GM12878 (cell line): ENCODE data around the gene MRPL44. TPM values are rescaled to one million over a fixed set of nuclear protein-coding genes. Genes with fewer than 3 reads are reported as not detected.
A peak's percentile ranks its signal among the peaks of the same experiment; 100 is the strongest.

Experiments
- ATF7 ChIP-seq: fragments of 450-650 bp; IDR thresholded peaks from 2 replicates; pipeline ENCODE4 v1.6.1; 2016; ENCODE audit warnings: low read depth, mild to moderate bottlenecking
- BHLHE40 ChIP-seq, 2 experiments: fragments of 450-650 bp in 1 of 2; IDR thresholded peaks; 2 replicates each; pipeline ENCODE4 v1.6.1; 2011 to 2017; ENCODE audit warnings: low read depth in 2 of 2, borderline replicate concordance in 1 of 2, improper control_type of control experiment in 1 of 2, low read length in 1 of 2, mild to moderate bottlenecking in 1 of 2
- BMI1 ChIP-seq: fragments of 450-650 bp; IDR thresholded peaks from 2 replicates; pipeline ENCODE4 v1.6.1; 2016; ENCODE audit warnings: mild to moderate bottlenecking, moderate library complexity, borderline replicate concordance
- DPF2 ChIP-seq: fragments of 450-650 bp; IDR thresholded peaks from 2 replicates; pipeline ENCODE4 v1.6.1; 2017; ENCODE audit warnings: mild to moderate bottlenecking
- IKZF2 ChIP-seq, 2 experiments: fragments of 450-650 bp; IDR thresholded peaks; 2 replicates each; pipeline ENCODE4 v1.6.1; 2017; ENCODE audit warnings: mild to moderate bottlenecking in 2 of 2, moderate library complexity in 2 of 2
- JUND ChIP-seq: IDR thresholded peaks from 2 replicates; pipeline ENCODE4 v1.6.1; 2012; ENCODE audit warnings: low read depth, mild to moderate bottlenecking, low read length, improper control_type of control experiment, moderate library complexity
- MTA3 ChIP-seq: IDR thresholded peaks from 2 replicates; pipeline ENCODE4 v1.6.1; 2012; ENCODE audit warnings: low read length, inconsistent platforms, borderline replicate concordance
- NBN ChIP-seq: fragments of 450-650 bp; IDR thresholded peaks from 2 replicates; pipeline ENCODE4 v1.6.1; 2016
- PML ChIP-seq: IDR thresholded peaks from 2 replicates; pipeline ENCODE4 v1.6.1; 2012; ENCODE audit warnings: low read length, inconsistent platforms
- POLR2AphosphoS5 ChIP-seq: IDR thresholded peaks from 2 replicates; pipeline ENCODE4 v1.6.1; 2011; ENCODE audit warnings: mild to moderate bottlenecking, low read length, inconsistent platforms
- RAD21 ChIP-seq: IDR thresholded peaks from 2 replicates; pipeline ENCODE4 v1.6.1; 2011; ENCODE audit warnings: mild to moderate bottlenecking, low read depth, low read length, moderate library complexity; ENCODE audit not compliant: insufficient read depth
- SIN3A ChIP-seq: IDR thresholded peaks from 2 replicates; pipeline ENCODE4 v1.6.1; 2012; ENCODE audit warnings: low read depth, low read length, improper control_type of control experiment
- SMAD1 ChIP-seq: fragments of 450-650 bp; IDR thresholded peaks from 2 replicates; pipeline ENCODE4 v1.6.1; 2018; ENCODE audit warnings: mild to moderate bottlenecking, low read depth; ENCODE audit not compliant: partially characterized antibody
- STAT3 ChIP-seq: IDR thresholded peaks from 2 replicates; pipeline ENCODE4 v1.6.1; 2011; ENCODE audit warnings: low read depth, low read length, improper control_type of control experiment
- YBX1 ChIP-seq: fragments of 450-650 bp; IDR thresholded peaks from 2 replicates; pipeline ENCODE4 v1.6.1; 2016; ENCODE audit warnings: antibody characterized with exemption
- polyA plus RNA-seq, 11 experiments: library from polyadenylated mRNA; depleted of rRNA in 4 of 11; unstranded in 6 of 11; stranded (reverse) in 5 of 11; fragments of >200 nt; fragmentation: Nextera tagmentation in 4 of 11; fragmentation: Illumina TruSeq in 1 of 11; extraction: Ambion mirVana in 4 of 11; extraction: Trizol in 1 of 11; gene quantifications; 1 replicate in 1 of 11; 2 replicates in 10 of 11; pipeline versions ENCODE4 v1.2.1 to v1.2.3, GENCODE V29; 2011 to 2016; ENCODE audit warnings: inconsistent platforms in 2 of 11, missing spikeins in 2 of 11, low read depth in 1 of 11
- total RNA-seq, 4 experiments: library from RNA; depleted of rRNA in 3 of 4; stranded (reverse); fragments of >200 nt in 3 of 4; fragmentation: Illumina TruSeq in 1 of 4; extraction: Trizol in 1 of 4; gene quantifications; 2 replicates each; pipeline versions ENCODE4 v1.2.1 to v1.2.3, GENCODE V29; 2013 to 2021
- TF ChIP-seq, protein P1 (sequence below): fragments of 450-650 bp; formaldehyde crosslinking; IDR thresholded peaks from 2 replicates; pipeline ENCODE4 v1.4.0; 2020; ENCODE audit warnings: mild to moderate bottlenecking, moderate library complexity

MRPL44 gene
- total and polyA plus RNA-seq, 10 of the 15 experiments (the other 5 are each of a cell fraction or from before 2014, with no cell fraction given) = 18.3 to 44.3 (median 37.5) TPM

DNA sequence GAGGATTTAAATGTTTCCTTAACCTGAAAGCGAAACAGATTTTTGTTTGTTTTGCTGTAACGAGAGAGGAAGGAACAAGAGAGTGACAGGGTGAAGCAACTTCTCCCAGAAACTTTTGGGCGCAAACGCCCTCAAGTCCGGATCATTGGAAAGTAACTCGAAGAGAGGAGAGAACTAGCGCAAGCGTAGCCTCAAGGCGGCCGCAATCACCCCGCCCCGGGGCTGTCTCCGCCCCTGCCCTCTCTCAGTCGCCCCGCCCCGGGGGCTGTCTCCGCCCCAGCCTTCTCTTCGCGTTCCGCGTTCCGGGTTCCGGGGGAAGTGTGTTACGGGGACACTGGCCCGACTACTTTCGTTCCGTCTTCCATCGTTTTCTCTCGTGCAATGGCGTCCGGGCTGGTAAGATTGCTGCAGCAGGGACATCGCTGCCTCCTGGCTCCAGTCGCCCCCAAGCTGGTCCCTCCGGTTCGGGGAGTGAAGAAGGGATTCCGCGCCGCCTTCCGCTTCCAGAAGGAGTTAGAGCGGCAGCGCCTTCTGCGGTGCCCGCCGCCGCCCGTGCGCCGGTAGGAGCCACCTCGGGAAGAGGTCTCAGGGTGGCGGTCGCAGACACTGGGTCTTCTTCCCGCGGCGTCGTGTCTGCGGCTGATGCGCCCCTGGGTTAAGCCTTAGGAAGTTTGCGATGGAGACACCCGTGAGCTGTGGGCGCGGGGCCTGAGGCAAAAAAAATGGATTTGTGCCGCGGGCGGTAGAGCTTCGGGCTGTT lies at the start of gene MRPL44 (continued):
- TF ChIP-seq POLR2AphosphoS5 (peak; percentile 93), BMI1 (no peak; the same call in 1 of the 2 replicates), YBX1 (no peak), ATF7 (0 out of 2 replicates have a peak, but pooled peaks have one; percentile 36), BHLHE40 (IDR thresholded peaks at IDR 0.05; ENCODE audit: borderline replicate concordance in 1 of 2, low read depth in 2 of 2, low read length in 1 of 2) (peak; percentile 87 to 90), STAT3 (no peak), SMAD1 (no peak), JUND (no peak), NBN (peak; percentile 96; the same call in 1 of the 2 replicates), MTA3 (peak; percentile 76; the same call in 1 of the 2 replicates), RAD21 (no peak), IKZF2 (IDR thresholded peaks at IDR 0.05) (peak; percentile 36 to 73; a peak in 3 of 4 replicates), SIN3A (peak; percentile 83), DPF2 (peak; percentile 66), PML (peak; percentile 92)
- TF ChIP-seq, protein P1, sequence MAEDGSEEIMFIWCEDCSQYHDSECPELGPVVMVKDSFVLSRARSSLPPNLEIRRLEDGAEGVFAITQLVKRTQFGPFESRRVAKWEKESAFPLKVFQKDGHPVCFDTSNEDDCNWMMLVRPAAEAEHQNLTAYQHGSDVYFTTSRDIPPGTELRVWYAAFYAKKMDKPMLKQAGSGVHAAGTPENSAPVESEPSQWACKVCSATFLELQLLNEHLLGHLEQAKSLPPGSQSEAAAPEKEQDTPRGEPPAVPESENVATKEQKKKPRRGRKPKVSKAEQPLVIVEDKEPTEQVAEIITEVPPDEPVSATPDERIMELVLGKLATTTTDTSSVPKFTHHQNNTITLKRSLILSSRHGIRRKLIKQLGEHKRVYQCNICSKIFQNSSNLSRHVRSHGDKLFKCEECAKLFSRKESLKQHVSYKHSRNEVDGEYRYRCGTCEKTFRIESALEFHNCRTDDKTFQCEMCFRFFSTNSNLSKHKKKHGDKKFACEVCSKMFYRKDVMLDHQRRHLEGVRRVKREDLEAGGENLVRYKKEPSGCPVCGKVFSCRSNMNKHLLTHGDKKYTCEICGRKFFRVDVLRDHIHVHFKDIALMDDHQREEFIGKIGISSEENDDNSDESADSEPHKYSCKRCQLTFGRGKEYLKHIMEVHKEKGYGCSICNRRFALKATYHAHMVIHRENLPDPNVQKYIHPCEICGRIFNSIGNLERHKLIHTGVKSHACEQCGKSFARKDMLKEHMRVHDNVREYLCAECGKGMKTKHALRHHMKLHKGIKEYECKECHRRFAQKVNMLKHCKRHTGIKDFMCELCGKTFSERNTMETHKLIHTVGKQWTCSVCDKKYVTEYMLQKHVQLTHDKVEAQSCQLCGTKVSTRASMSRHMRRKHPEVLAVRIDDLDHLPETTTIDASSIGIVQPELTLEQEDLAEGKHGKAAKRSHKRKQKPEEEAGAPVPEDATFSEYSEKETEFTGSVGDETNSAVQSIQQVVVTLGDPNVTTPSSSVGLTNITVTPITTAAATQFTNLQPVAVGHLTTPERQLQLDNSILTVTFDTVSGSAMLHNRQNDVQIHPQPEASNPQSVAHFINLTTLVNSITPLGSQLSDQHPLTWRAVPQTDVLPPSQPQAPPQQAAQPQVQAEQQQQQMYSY (CRISPR knock-in tag) = no peak
